OCI-LY7 (cell line): ENCODE data around the gene SEC22B. TPM values are rescaled to one million over a fixed set of nuclear protein-coding genes. Genes with fewer than 3 reads are reported as not detected.
"Not testable (repeated sequence)": the region's sequence is repeated elsewhere in the genome, so short reads cannot be mapped to it uniquely, and the experiment has no call there.

Experiments used
- BruUV-seq: library from RNA; stranded (reverse); fragments of 400-500 nt; replicated peaks from 2 replicates; lab custom pipeline; 2021; lab: Mats Ljungman, UMichigan
- CTCF ChIA-PET: fragments of 300-600 bp; sonication (Branson Sonifier 250); formaldehyde crosslinking; loops from one replicate; lab custom pipeline; 2022; ENCODE audit warnings: antibody characterized with exemption; ENCODE audit not compliant: unreplicated experiment; lab: Charles Lee
- POLR2A ChIA-PET: fragments of 300-600 bp; sonication (Branson Sonifier 250); formaldehyde crosslinking; loops from one replicate; lab custom pipeline; 2022; ENCODE audit warnings: antibody characterized with exemption; lab: Charles Lee
- DNase-seq: peaks from one replicate; pipeline ENCODE4 v3.0.0-alpha.2; 2015; ENCODE audit warnings: low spot score
- H2AFZ ChIP-seq: fragments of 200-600 bp; sonication (generic), shearing (Covaris generic); 2 replicates; pipeline ENCODE4 v1.6.1; 2014; ENCODE audit warnings: mild to moderate bottlenecking, antibody characterized with exemption, low read length, moderate library complexity
- H3K27ac ChIP-seq: fragments of 200-600 bp; sonication (generic); 2 replicates; pipeline ENCODE4 v1.5.1; 2014; ENCODE audit warnings: mixed run types, low read depth, mild to moderate bottlenecking, moderate library complexity, low read length, inconsistent platforms; ENCODE audit not compliant: poor library complexity, severe bottlenecking
- H3K36me3 ChIP-seq: fragments of 200-600 bp; sonication (generic); 2 replicates; pipeline ENCODE4 v1.6.1; 2014; ENCODE audit warnings: mild to moderate bottlenecking, antibody characterized with exemption, low read length, moderate library complexity, mixed read lengths; ENCODE audit not compliant: insufficient read depth
- H3K4me1 ChIP-seq: fragments of 200-600 bp; sonication (generic); 2 replicates; pipeline ENCODE4 v1.5.1; 2014; ENCODE audit warnings: mild to moderate bottlenecking, low read length; ENCODE audit not compliant: insufficient read depth, poor library complexity, severe bottlenecking
- H3K4me2 ChIP-seq: fragments of 200-600 bp; sonication (generic); 2 replicates; pipeline ENCODE4 v1.6.1; 2014; ENCODE audit warnings: mild to moderate bottlenecking, low read length
- H3K4me3 ChIP-seq: fragments of 200-600 bp; sonication (generic); 2 replicates; pipeline ENCODE4 v1.5.1; 2014; ENCODE audit warnings: mild to moderate bottlenecking, low read depth, low read length; ENCODE audit not compliant: poor library complexity, severe bottlenecking
- H3K79me2 ChIP-seq: fragments of 200-600 bp; sonication (generic); 2 replicates; pipeline ENCODE4 v1.6.1; 2016; ENCODE audit warnings: low read depth, mild to moderate bottlenecking, low read length, moderate library complexity, mixed read lengths; ENCODE audit not compliant: insufficient read depth
- H3K9me2 ChIP-seq: fragments of 200-600 bp; sonication (generic); 2 replicates; pipeline ENCODE4 v1.6.1; 2016; ENCODE audit warnings: mild to moderate bottlenecking, low read length, mixed read lengths; ENCODE audit not compliant: insufficient read depth
- H3K9me3 ChIP-seq: fragments of 200-600 bp; sonication (generic); 2 replicates; pipeline ENCODE4 v1.6.1; 2014; ENCODE audit warnings: mild to moderate bottlenecking, mixed run types, low read length, mixed read lengths
- H4K20me1 ChIP-seq: fragments of 200-600 bp; sonication (generic); 2 replicates; pipeline ENCODE4 v1.6.1; 2014; ENCODE audit warnings: mild to moderate bottlenecking, antibody characterized with exemption, low read length, moderate library complexity, mixed read lengths; ENCODE audit not compliant: insufficient read depth
- intact Hi-C: fragments of 100-400 bp; cut with micrococcal nuclease; formaldehyde crosslinking; loops from one replicate; pipeline ENCODE4 v1.10.0; 2022; ENCODE audit not compliant: unreplicated experiment
- total RNA-seq, 2 experiments: library from RNA; depleted of rRNA in 1 of 2; stranded (reverse); fragments of >200 nt in 1 of 2; shearing (Covaris generic) in 1 of 2; gene quantifications; 2 replicates each; pipeline ENCODE4 v1.2.3, GENCODE V29; 2014 to 2022

Gene SEC22B
- total RNA-seq, 2 experiments from 2014 or later = 12.7 to 23.5 TPM

DNA sequence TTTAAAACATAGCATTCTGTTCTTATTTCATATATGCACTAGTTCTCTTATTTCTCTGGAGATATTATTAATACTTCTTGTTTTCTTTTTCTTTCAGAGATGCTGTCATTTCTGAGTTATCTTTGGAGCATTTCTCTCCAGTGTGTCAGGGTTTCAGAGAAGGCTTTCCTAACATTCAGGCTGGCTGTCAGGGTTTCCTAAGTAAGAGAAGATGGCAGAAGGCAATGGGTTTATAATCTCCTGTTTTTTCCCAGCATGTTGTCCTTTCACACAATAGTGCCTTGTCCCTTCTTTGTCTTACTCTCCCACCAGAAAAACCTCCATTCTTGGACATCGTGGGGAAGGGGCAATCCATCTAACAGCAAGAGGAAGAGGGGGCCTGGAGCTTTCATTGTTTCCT, 51.7 kb downstream of the SEC22B start:
- H3K4me3 ChIP-seq, H2AFZ ChIP-seq, H3K27ac ChIP-seq, H3K79me2 ChIP-seq, H3K9me2 ChIP-seq, H3K9me3 ChIP-seq, H4K20me1 ChIP-seq, DNase-seq, POLR2A ChIA-PET, H3K4me2 ChIP-seq, H3K36me3 ChIP-seq, CTCF ChIA-PET, intact Hi-C loops, BruUV-seq: not testable (repeated sequence)
- H3K4me1 ChIP-seq = peaks cover 27% of the 10 kb centered on the region

DNA sequence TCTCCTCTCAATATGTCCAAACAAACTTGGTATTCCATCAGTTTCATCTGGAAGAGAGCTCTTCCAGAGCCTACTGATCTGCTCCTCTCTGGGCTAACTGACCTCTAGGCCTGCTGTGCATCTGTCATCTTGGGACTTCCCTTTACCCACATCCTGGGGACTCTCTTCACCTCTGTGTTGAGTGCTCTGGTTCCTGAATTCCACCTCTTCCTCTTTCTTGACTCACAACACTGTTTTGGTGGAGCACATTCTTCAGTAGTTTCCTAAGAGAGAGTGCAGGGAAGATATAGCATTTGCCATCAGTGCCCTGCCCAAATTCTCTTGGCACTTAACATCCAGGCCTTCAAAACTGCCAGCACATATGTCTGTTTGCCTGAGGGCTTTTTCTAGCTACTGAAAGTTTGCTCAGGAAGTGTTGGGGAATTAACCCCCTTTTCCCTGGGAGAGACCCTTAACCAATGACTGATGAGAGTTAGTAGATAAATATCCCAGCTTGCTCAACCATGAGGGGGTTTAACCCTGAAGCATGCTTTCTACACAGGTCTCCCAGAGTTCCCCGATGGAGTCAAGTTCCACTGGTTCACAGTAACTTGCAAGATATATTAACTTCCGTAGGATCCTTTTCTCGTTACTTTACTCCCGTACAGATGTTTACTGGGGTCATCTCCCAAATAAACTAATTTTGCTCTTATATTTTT, 52.4 kb downstream of the SEC22B start:
- BruUV-seq, H3K9me2 ChIP-seq, intact Hi-C loops, H4K20me1 ChIP-seq, H3K4me3 ChIP-seq, H3K36me3 ChIP-seq, CTCF ChIA-PET, H3K79me2 ChIP-seq, H3K27ac ChIP-seq, H3K9me3 ChIP-seq, POLR2A ChIA-PET: not testable (repeated sequence)
- Histone ChIP-seq H3K4me2 (0 out of 2 replicates have a peak overlapping the region, but pooled peaks have one; percentile 29), H2AFZ (peak overlapping the region; percentile 58; the same call in 1 of the 2 replicates), H3K4me1 (peaks cover 27% of the 10 kb centered on the region)
- peak; percentile 36 for DNase-seq

DNA sequence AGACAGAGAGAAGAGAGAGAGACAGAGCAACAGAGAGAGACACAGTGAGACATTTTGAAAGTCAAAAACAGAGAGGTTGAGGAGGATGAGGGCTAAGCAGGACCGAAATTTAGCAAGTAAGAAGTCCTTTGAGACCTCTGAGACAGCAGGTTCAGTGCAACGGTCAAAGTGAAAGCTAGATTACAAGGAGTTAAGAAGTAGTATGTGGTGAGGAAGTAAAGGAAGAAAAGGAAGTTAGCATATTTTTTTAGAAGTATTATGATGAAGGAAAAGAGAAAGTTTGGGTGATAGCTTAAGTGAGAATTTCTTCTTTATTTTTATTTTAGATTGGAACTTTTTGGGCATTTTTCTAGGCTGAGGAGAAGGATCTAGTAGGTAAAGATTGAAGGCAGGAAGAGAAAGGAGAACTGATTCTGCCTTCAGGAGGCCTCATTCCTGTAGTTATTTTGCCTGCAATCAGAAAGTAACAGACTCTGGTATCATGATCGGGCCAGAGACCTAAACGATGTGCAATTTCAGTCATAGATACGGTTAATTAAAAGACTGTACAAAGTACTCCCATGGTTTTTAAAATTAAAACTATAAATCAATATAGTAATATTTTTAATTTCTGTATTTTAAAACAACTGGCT, 53.9 kb downstream of the SEC22B start:
- 0 out of 2 replicates have a peak overlapping the region, but pooled peaks have one; percentile 36 for H2AFZ ChIP-seq
- H3K27ac ChIP-seq = peak overlapping the region; percentile 71
- CTCF ChIA-PET, BruUV-seq, H3K4me3 ChIP-seq, intact Hi-C loops, H4K20me1 ChIP-seq, H3K9me2 ChIP-seq, H3K9me3 ChIP-seq, POLR2A ChIA-PET, H3K79me2 ChIP-seq, H3K36me3 ChIP-seq, DNase-seq: not testable (repeated sequence)
- peak overlapping the region; percentile 38 for H3K4me2 ChIP-seq
- H3K4me1 ChIP-seq = peaks cover 38% of the 10 kb centered on the region

DNA sequence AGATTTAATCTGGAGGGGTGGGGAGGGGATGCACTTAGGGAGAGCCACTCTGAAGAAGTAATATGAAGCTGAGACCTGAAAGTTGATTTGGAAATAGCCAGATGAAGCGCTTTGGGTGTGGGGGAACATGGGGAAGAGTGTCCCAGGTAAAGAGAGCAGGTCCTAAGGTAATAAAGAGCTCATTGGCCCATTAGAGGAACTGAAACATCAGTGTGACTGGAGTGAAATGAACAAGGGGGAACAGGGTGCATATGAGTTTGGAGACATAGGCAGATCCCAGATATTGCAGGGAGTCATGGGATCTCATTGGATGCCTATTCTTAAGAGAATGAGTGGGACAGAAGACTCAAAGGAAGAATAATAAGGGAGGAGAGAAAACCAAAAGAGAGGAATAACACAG, 54.5 kb downstream of the SEC22B start:
- H3K36me3 ChIP-seq, H3K9me3 ChIP-seq, intact Hi-C loops, DNase-seq, H3K79me2 ChIP-seq, H4K20me1 ChIP-seq, H3K4me3 ChIP-seq, BruUV-seq, CTCF ChIA-PET, H2AFZ ChIP-seq, H3K9me2 ChIP-seq, POLR2A ChIA-PET: not testable (repeated sequence)
- peak overlapping the region; percentile 26; the same call in 1 of the 2 replicates for H3K4me2 ChIP-seq
- H3K27ac ChIP-seq = peak overlapping the region; percentile 71
- H3K4me1 ChIP-seq = peaks cover 43% of the 10 kb centered on the region

DNA sequence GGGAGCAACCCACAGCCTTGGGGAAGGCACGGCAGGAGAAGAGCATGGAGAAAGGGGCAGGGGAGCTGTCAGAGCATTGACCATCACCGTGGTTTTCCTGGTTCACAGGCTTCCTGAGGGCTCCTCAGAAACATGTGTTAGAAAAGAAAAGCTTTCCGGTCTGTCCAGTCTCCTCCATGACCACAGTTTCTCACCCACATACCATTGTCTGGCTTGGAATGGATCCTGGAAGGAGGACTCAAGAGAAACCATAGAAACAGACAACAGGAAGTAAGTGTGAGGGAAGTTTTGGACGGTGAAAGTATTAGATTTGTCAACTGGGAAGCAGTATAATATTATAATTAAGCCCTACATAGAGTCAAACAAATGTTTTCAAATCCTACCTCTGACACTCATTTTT, 55.8 kb downstream of the SEC22B start:
- BruUV-seq, H3K79me2 ChIP-seq, H4K20me1 ChIP-seq, H3K36me3 ChIP-seq, H3K9me3 ChIP-seq, H3K4me2 ChIP-seq, CTCF ChIA-PET, H3K27ac ChIP-seq, intact Hi-C loops, H3K9me2 ChIP-seq, H3K4me3 ChIP-seq, DNase-seq, H2AFZ ChIP-seq, POLR2A ChIA-PET: not testable (repeated sequence)
- H3K4me1 ChIP-seq = peaks cover 48% of the 10 kb centered on the region

DNA sequence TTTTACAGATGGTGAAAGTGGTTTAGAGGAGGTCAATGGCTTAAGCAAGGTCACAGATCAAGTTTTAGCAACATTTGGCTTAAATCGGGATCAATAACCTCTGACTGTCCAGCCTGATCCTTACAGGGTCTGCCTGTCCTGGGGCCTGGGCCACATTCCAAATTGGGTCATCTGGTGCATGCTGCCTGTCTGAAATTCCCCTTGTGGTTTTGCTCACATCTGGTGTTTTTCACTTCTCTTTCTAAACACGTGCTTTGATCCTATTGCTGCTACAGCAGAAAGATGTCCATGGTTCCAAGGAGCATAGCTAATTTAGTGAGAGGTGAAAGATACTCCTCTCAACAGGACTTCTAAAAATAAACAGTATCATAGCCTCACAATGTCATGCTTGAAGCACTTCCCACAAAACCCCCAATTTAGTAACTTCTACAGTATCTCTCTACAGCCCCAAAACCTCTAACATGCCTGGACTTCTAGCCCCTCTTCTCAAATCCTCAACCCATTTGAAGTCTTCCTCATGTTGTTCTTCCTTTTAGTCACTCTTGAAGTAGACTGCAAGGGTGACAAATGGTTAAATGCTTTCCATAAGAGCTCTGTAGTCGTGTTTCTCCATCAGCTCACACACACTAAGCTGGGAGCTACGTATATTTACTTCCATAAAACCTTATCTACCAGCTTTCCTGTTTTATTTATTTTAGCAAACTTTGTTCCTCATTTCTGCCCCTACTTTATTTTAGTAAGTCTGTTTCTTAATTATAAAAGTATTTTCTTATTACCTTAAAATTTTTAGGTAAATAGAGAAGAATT, 58.7 kb downstream of the SEC22B start:
- Histone ChIP-seq H2AFZ (peak overlapping the region; percentile 42; the same call in 1 of the 2 replicates), H3K4me2 (peak overlapping the region; percentile 51), H3K4me1 (peaks cover 42% of the 10 kb centered on the region), H3K27ac (peak overlapping the region; percentile 70)
- H3K9me3 ChIP-seq, CTCF ChIA-PET, POLR2A ChIA-PET, H3K36me3 ChIP-seq, H3K79me2 ChIP-seq, BruUV-seq, H3K9me2 ChIP-seq, H4K20me1 ChIP-seq, intact Hi-C loops, H3K4me3 ChIP-seq: not testable (repeated sequence)
- peak; percentile 56 for DNase-seq
